G401 (cell line): Measurements from ENCODE around the gene PRKCI. TPM values are rescaled to one million over a fixed set of nuclear protein-coding genes. Genes with fewer than 3 reads are reported as not detected.
A peak's percentile ranks its signal among the peaks of the same experiment; 100 is the strongest.
"Not testable (repeated sequence)": the region's sequence is repeated elsewhere in the genome, so short reads cannot be mapped to it uniquely, and the experiment has no call there.

ENCODE experiments used
- DNase-seq: peaks from one replicate; pipeline ENCODE4 v3.0.0-alpha.2; 2015; ENCODE audit warnings: low spot score
- in situ Hi-C: cut with HindIII; loops from 2 replicates; pipeline ENCODE4 v1.10.0; 2016; ENCODE audit warnings: low sequenced_read_pairs, mixed read lengths
- total RNA-seq: library from RNA; depleted of rRNA; stranded (reverse); fragments of >200 nt; shearing (Covaris generic); gene quantifications from 2 replicates; pipeline ENCODE4 v1.2.3, GENCODE V29; 2014; rRNA removed

Gene PRKCI
- 68.9 and 75.5 TPM in 2 replicates for total RNA-seq

GRCh38 chr3:170221924-170222646 lies at the start of gene PRKCI:
Gene PRKCI, plus strand, starts transcription at chr3:170222424. Its CDS starts 246 bp downstream, at chr3:170222670.
- peak; percentile 97 for DNase-seq
- in situ Hi-C loops, result no loop called here

GRCh38 chr3:170178651-170179050 lies 43.6 kb upstream of the PRKCI start:
- no peak for DNase-seq
- in situ Hi-C loops, result no loop called here

GRCh38 chr3:170179432-170179831 lies 42.8 kb upstream of the PRKCI start:
- in situ Hi-C loops, result no loop called here
- DNase-seq, result no peak

GRCh38 chr3:170180079-170180907 lies 41.9 kb upstream of the PRKCI start:
- DNase-seq, result no peak
- in situ Hi-C loops, result no loop called here

- peak; percentile 93 for DNase-seq
- in situ Hi-C loops, result no loop called here
These were observed 41.0 kb upstream of the PRKCI start, which contains the start of gene PHC3 for GRCh38 chr3:170180908-170181885. Gene PHC3, minus strand, starts transcription at chr3:170181733. Its CDS starts 18 bp downstream, at chr3:170181715.

- in situ Hi-C loops, result no loop called here
- no peak for DNase-seq
These were observed 32.6 kb upstream of the PRKCI start for GRCh38 chr3:170189398-170190256.

GRCh38 chr3:170195759-170196158 lies 26.5 kb upstream of the PRKCI start:
- in situ Hi-C loops, DNase-seq: not testable (repeated sequence)

- no peak for DNase-seq
- in situ Hi-C loops, result no loop called here
These were observed 25.4 kb upstream of the PRKCI start for GRCh38 chr3:170196833-170197232.

GRCh38 chr3:170200987-170201386 lies 21.2 kb upstream of the PRKCI start:
- in situ Hi-C loops, result no loop called here

GRCh38 chr3:170201527-170201926 lies 20.7 kb upstream of the PRKCI start:
- DNase-seq, result no peak
- in situ Hi-C loops, result no loop called here

More at GRCh38 chr3:170200987-170201386, 21.2 kb upstream of the PRKCI start:
- DNase-seq, result no peak

GRCh38 chr3:170203457-170203856 lies 18.8 kb upstream of the PRKCI start:
- in situ Hi-C loops, result no loop called here
- DNase-seq, result no peak

- DNase-seq, result no peak
- in situ Hi-C loops, result no loop called here
These were observed 18.2 kb upstream of the PRKCI start for GRCh38 chr3:170204023-170204472.

GRCh38 chr3:170204509-170204908 lies 17.7 kb upstream of the PRKCI start:
- no peak for DNase-seq
- in situ Hi-C loops, result no loop called here

- DNase-seq, result no peak
- in situ Hi-C loops, result no loop called here
These were observed 16.9 kb upstream of the PRKCI start for GRCh38 chr3:170205302-170205701.

- in situ Hi-C loops, DNase-seq: not testable (repeated sequence)
These were observed 16.0 kb upstream of the PRKCI start for GRCh38 chr3:170206164-170206762.

- no peak for DNase-seq
- in situ Hi-C loops, result no loop called here
These were observed 14.5 kb upstream of the PRKCI start for GRCh38 chr3:170207717-170208116.

- in situ Hi-C loops, result no loop called here
- DNase-seq, result no peak
These were observed 10.6 kb upstream of the PRKCI start for GRCh38 chr3:170211668-170212067.

GRCh38 chr3:170219850-170220249 lies 2.4 kb upstream of the PRKCI start:
- DNase-seq, result no peak

More at GRCh38 chr3:170219850-170220249, 2.4 kb upstream of the PRKCI start:
- in situ Hi-C loops, result no loop called here
